GM23338 (cell line): ENCODE results near the gene SIRT7. TPM values are rescaled to one million over a fixed set of nuclear protein-coding genes. Genes with fewer than 3 reads are reported as not detected.

Source experiments
- ATAC-seq: fragments of 200-7000 bp; cut with Tn5 transposase; 3 replicates; pipeline ENCODE4 v1.9.1; 2020
- DNase-seq: peaks from one replicate; pipeline ENCODE4 v3.0.0-alpha.2; 2015; ENCODE audit warnings: low spot score
- H2AFZ ChIP-seq: fragments of 200-600 bp; sonication (generic); 2 replicates; pipeline ENCODE4 v1.8.0; 2016; ENCODE audit warnings: antibody characterized with exemption, mild to moderate bottlenecking, moderate library complexity
- H3F3A ChIP-seq: fragments of 200-600 bp; sonication (generic); replicated peaks from 2 replicates; pipeline ENCODE4 v1.8.0; 2017; ENCODE audit warnings: antibody characterized with exemption, mixed run types, low read depth
- H3K27ac ChIP-seq: fragments of 200-600 bp; sonication (generic); 2 replicates; pipeline ENCODE4 v1.6.1; 2016; ENCODE audit warnings: low read depth
- H3K27me3 ChIP-seq: fragments of 200-600 bp; sonication (generic); 2 replicates; pipeline ENCODE4 v1.8.0; 2016; ENCODE audit warnings: mild to moderate bottlenecking, mixed run types, moderate library complexity; ENCODE audit not compliant: insufficient read depth
- H3K36me3 ChIP-seq: fragments of 200-600 bp; sonication (generic); 2 replicates; pipeline ENCODE4 v1.8.0; 2016; ENCODE audit warnings: mild to moderate bottlenecking; ENCODE audit not compliant: insufficient read depth
- H3K4me1 ChIP-seq: fragments of 200-600 bp; sonication (generic); 2 replicates; pipeline ENCODE4 v1.8.0; 2016; ENCODE audit warnings: mild to moderate bottlenecking, moderate library complexity; ENCODE audit not compliant: insufficient read depth
- H3K4me2 ChIP-seq: fragments of 200-600 bp; sonication (generic); 2 replicates; pipeline ENCODE4 v1.7.1; 2017; ENCODE audit warnings: mixed run types
- H3K4me3 ChIP-seq: fragments of 200-600 bp; sonication (generic); 2 replicates; pipeline ENCODE4 v1.6.1; 2016; ENCODE audit warnings: mixed run types
- H3K79me2 ChIP-seq: fragments of 200-600 bp; sonication (generic); replicated peaks from 2 replicates; pipeline ENCODE4 v1.8.0; 2017; ENCODE audit warnings: mild to moderate bottlenecking; ENCODE audit not compliant: insufficient read depth
- H3K9me2 ChIP-seq: fragments of 200-600 bp; sonication (generic); 2 replicates; pipeline ENCODE4 v1.8.0; 2017; ENCODE audit not compliant: insufficient read depth
- H4K20me1 ChIP-seq: fragments of 200-600 bp; sonication (generic); replicated peaks from 2 replicates; pipeline ENCODE4 v1.8.0; 2017; ENCODE audit warnings: mild to moderate bottlenecking; ENCODE audit not compliant: insufficient read depth
- H3K27ac Mint-ChIP-seq: 2 replicates; pipeline ENCODE4 v1.8.0; 2020; ENCODE audit warnings: inconsistent platforms, mild to moderate bottlenecking, moderate library complexity, mixed read lengths
- H3K27me3 Mint-ChIP-seq: 3 replicates; pipeline ENCODE4 v1.8.0; 2022; ENCODE audit warnings: low read depth, mild to moderate bottlenecking, moderate library complexity, mixed read lengths, inconsistent platforms; ENCODE audit not compliant: insufficient read depth, poor library complexity
- H3K36me3 Mint-ChIP-seq: 3 replicates; pipeline ENCODE4 v1.8.0; 2021; ENCODE audit warnings: low read depth, mild to moderate bottlenecking, inconsistent platforms, moderate library complexity, mixed read lengths
- H3K4me1 Mint-ChIP-seq: 3 replicates; pipeline ENCODE4 v1.8.0; 2020; ENCODE audit warnings: mild to moderate bottlenecking, inconsistent platforms, mixed read lengths
- H3K4me3 Mint-ChIP-seq: 3 replicates; pipeline ENCODE4 v1.8.0; 2021; ENCODE audit warnings: moderate library complexity, mild to moderate bottlenecking, inconsistent platforms, mixed read lengths
- H3K9me3 Mint-ChIP-seq: 3 replicates; pipeline ENCODE4 v1.8.0; 2020; ENCODE audit warnings: moderate library complexity, mild to moderate bottlenecking, inconsistent platforms, mixed read lengths
- CREB1 ChIP-seq: fragments of 250-450 bp; sonication (Bioruptor Pico); IDR thresholded peaks from 2 replicates; pipeline ENCODE4 v1.5.0; 2020; ENCODE audit warnings: low read depth, mild to moderate bottlenecking, moderate library complexity
- ETS1 ChIP-seq: IDR thresholded peaks from 2 replicates; pipeline ENCODE4 v1.6.1; 2016; ENCODE audit warnings: antibody characterized with exemption
- EZH2 ChIP-seq: fragments of 200-600 bp; sonication (generic); IDR thresholded peaks from one replicate; pipeline ENCODE4 v1.8.0; 2017; ENCODE audit warnings: antibody characterized with exemption, mild to moderate bottlenecking, low read depth; ENCODE audit not compliant: unreplicated experiment
- POLR2AphosphoS5 ChIP-seq: IDR thresholded peaks from 2 replicates; pipeline ENCODE4 v1.6.1; 2016; ENCODE audit warnings: antibody characterized with exemption, low read depth
- REST ChIP-seq: IDR thresholded peaks from one replicate; pipeline ENCODE4 v1.6.1; 2018; ENCODE audit warnings: antibody characterized with exemption; ENCODE audit not compliant: unreplicated experiment
- STAT1 ChIP-seq: IDR thresholded peaks from one replicate; pipeline ENCODE4 v1.6.1; 2016; ENCODE audit warnings: antibody characterized with exemption; ENCODE audit not compliant: unreplicated experiment
- ZNF114 ChIP-seq: fragments of 250-450 bp; sonication (Bioruptor Pico); IDR thresholded peaks from 2 replicates; pipeline ENCODE4 v1.5.0; 2020; ENCODE audit warnings: mild to moderate bottlenecking, moderate library complexity
- ZNF331 ChIP-seq: fragments of 250-450 bp; sonication (Bioruptor Pico); IDR thresholded peaks from 2 replicates; pipeline ENCODE4 v1.5.0; 2020; ENCODE audit warnings: low read depth, mild to moderate bottlenecking, moderate library complexity
- ZNF462 ChIP-seq: fragments of 250-450 bp; sonication (Bioruptor Pico); IDR thresholded peaks from 2 replicates; pipeline ENCODE4 v1.5.0; 2020; ENCODE audit warnings: mild to moderate bottlenecking, moderate library complexity
- polyA plus RNA-seq: library from polyadenylated mRNA; unstranded; fragments of >200 nt; fragmentation: Nextera tagmentation; extraction: Ambion mirVana; gene quantifications from 2 replicates; pipeline ENCODE4 v1.2.1, GENCODE V29; 2016
- total RNA-seq: library from RNA; depleted of rRNA; stranded (reverse); fragments of >200 nt; shearing (Covaris generic); gene quantifications from 2 replicates; pipeline ENCODE4 v1.2.3, GENCODE V29; 2014

Gene SIRT7
- total and polyA plus RNA-seq, 2 experiments from 2014 or later: 16.3 to 20.8 TPM

GRCh38 chr17:81903896-81904599, 13.9 kb downstream of the SIRT7 start:
- Mint-ChIP-seq H3K27ac (no peak overlapping the region), H3K36me3 (peaks cover 9% of the 10 kb centered on the region), H3K4me1 (peaks cover 3% of the 10 kb centered on the region; the same call in 2 of the 3 replicates), H3K9me3 (no peaks in the 10 kb centered on the region), H3K27me3 (peaks cover 19% of the 10 kb centered on the region), H3K4me3 (no peak overlapping the region)
- H3K36me3 ChIP-seq: peaks cover 6% of the 10 kb centered on the region; the same call in 1 of the 2 replicates
- H2AFZ ChIP-seq: no peak overlapping the region
- H3F3A ChIP-seq: peaks cover 15% of the 10 kb centered on the region
- TF ChIP-seq POLR2AphosphoS5 (no peak), CREB1 (no peak), EZH2 (no peak), ZNF462 (CRISPR knock-in tag) (no peak), ETS1 (no peak), ZNF331 (CRISPR knock-in tag) (no peak), REST (no peak), ZNF114 (CRISPR knock-in tag) (no peak), STAT1 (no peak)
- no peaks in the 10 kb centered on the region for H4K20me1 ChIP-seq
- H3K4me3 ChIP-seq: no peak overlapping the region
- H3K79me2 ChIP-seq: no peaks in the 10 kb centered on the region
- H3K4me1 ChIP-seq: no peaks in the 10 kb centered on the region; the same call in 1 of the 2 replicates
- H3K4me2 ChIP-seq: no peak overlapping the region
- no peak for DNase-seq
- no peak overlapping the region for H3K27ac ChIP-seq
- H3K27me3 ChIP-seq: peaks cover 18% of the 10 kb centered on the region
- no peaks in the 10 kb centered on the region for H3K9me2 ChIP-seq
- no peak for ATAC-seq
